ENCODE measurements around the gene ZNF205.
A peak's percentile ranks its signal among the peaks of the same experiment; 100 is the strongest.

ZNF205 gene

DNA sequence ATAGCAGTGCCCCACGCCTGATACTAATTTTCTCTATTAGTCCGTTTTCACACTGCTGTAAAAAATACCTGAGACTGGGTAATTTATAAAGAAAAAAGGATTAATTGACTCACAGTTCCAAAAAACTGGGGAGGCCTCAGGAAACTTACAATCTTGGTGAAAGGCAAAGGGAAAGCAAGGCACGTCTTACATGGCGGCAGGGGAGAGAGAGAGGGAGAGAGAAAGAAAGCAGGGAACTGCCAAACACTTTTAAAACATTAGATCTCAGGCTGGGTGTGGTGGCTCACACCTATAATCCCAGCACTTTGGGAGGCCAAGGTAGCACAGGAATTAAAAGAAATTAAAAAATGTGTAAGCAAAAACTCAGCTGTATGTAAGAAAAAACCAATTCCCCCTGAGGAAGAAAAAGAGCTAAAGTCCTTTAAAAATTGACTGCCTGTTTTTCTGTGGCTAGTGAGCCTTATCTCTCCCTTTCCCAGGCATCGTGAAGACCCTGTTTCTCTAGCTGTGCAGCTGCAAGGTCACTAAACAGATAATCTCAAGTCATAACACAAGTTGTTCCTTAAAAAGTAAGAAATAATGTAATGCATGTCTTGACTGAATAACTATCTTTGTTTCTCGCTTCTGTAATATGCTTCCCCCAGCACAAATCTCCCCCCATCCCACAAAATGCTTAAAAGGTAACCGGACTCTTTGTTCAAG lies 27.3 kb upstream of the ZNF205 start:
- DNase-seq (ENCODE audit: extremely low read depth in 1 of 2, low read depth in 1 of 2), result no peak

DNA sequence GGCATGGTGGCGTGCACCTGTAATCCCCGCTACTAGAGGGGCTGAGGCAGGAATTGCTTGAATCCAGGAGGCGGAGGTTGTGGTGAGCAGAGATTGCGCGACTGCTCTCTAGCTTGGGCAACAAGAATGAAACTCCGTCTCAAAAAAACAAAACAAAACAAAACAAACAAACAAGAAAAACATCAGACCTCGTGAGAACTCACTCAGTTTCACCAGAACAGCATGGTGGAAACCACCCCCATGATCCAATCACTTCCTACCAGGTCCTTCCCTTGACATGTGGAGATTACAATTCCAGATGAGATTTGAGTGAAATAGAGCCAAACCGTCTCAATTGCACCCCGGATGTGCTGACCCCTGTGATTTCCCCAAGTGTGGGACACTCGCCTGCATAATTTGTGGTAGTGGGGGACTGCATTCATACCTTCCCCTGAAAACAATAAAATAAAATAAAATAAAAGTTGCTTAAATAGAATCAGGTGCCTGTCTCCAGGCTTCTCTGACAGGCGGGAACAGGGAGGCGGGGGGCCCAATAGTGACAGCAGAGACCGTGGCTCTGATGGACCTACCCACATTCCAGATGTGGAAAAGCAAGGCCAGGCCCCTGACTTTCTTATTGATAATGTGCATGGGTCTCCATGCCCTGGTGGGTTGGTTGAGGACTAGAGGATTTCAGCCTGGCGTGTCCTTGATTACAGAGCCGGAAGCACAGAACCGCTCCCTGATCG lies 26.4 kb upstream of the ZNF205 start:
- DNase-seq (ENCODE audit: extremely low read depth in 1 of 2, low read depth in 1 of 2), result no peak

DNA sequence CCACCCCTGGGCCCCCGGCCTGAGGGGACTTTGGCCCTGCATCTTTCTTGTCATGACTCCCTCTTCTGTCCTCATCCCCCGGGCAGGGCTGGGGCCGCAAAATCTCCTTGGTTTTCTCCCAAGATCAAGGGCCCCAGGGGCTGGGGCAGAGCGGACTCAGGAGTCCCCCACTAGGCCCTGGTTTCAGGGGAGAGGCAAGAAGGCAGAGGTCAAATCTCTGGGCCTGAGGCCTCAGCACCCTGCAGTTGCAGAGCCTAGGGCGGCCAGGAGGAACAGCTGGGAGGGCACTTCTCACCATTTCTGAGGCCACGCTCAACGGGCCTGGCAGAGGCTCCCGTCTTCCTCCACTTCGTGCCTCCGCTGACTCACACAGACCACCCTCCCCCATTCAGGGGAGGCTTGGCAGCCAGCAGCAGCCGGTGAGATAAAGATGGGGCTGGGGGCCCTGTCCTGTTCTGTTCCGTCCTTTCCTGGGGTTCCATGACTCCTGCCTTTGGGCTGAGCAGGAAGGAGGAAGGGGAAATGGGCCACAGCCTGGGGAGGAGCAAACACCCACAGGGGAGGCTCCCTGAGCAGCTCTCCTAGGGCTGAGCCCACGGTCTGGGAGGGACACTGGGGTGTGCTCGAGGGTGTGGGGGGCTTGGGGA lies 25.7 kb upstream of the ZNF205 start:
- DNase-seq (ENCODE audit: extremely low read depth in 1 of 2, low read depth in 1 of 2), result no peak

DNA sequence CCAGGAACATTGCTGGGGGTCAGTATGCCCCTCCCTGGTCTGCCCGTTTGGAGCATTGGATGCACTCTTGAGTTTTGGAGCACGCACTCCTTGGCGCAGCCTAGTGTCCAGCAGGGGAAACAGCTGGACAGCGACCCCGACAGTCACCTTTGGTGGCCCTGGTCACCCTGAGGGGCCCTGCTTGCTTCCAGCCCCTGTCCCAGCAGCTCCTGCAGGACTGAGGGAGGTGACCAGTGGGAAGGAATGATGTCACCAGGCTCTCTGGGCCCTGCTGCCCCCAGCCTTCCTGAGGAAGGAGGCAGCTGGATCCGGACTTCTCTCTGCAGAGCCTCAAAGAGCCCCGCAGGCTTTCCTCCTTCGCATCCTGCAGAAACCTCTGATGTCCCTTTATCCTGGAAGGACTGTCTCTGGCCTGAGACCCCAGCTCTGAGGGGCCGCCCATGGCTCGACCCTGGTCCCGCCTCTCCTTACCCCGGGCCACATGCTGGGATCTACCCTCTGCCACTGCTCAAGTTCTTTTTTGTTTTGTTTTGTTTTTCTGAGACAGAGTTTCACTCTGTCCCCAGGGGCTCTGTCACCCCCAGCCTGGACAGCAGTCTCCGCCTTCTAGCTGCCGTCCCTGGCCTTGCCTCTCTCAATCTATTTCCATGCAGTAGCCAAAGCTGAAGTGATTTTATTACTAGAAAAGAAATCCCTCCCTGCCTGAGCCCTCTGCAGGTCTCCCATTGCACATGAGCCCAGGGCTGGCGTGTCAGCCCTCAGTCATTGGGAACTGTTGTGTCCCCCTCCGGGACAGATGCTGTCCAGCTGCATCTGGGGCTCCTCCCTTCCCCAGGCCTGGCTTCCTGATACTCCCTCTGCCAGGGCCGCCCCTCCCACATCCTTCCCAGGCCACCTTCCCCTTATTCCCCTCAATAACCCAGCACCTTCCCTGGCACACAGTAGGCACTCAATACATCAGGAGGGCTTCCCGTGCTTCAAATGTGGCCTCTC lies 24.8 kb upstream of the ZNF205 start:
- DNase-seq (ENCODE audit: extremely low read depth in 1 of 2, low read depth in 1 of 2), result no peak

DNA sequence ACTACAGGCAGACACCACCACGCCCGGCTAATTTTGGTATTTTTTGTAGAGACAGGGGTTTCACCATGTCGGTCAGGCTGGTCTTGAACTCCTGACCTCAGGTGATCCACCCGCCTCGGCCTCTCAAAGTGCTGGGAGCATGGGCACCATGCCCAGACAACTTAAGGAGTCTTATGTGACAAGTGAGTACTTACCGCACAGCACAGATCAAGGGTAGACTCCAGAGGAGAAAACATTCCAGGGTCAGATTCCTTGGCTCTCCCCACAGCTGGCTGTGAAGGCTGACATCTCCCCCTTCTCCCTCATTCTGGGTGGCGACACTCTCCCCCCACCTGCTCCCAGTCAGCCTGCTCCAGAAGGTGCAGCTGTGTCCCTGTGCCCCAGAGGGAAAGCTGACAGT lies 23.9 kb upstream of the ZNF205 start:
- no peak for DNase-seq (ENCODE audit: extremely low read depth in 1 of 2, low read depth in 1 of 2)

DNA sequence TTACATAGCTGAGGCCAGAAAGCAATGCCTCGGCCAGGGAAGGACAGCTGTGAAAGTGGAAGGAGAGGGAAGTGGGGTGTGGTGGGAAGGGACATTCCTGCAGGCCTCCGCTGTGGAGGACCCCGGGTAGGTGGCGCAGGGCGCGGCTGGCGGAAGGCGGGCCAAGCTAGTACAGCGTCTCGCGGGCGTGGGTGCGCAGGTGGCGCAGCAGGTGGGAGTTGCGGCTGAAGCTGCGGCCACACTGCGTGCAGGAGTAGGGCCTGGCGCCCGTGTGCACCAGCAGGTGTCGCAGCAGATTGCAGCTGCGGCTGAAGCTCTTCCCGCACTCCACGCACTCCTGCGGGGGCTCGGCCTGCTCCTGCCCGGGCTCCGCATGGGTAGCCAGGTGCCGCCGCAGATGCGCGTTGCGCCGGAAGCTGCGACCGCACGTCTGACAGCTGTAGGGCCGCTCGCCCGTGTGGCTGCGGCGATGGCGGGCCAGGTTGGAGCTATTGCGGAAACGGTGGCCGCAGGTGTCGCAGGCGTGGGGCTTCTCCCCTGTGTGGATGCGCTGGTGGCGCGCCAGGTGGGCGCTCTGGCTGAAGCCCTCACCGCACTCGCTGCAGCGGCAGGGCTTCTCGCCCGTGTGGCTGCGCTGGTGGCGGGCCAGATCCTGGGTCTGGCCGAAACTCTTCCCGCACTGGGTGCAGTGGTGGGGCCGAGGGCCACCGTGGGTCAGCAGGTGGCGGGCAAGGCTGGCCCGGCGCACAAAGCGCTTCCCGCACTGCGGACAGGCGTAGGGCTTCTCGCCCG lies 23.3 kb upstream of the ZNF205 start:
- no peak for DNase-seq (ENCODE audit: extremely low read depth in 1 of 2, low read depth in 1 of 2)

DNA sequence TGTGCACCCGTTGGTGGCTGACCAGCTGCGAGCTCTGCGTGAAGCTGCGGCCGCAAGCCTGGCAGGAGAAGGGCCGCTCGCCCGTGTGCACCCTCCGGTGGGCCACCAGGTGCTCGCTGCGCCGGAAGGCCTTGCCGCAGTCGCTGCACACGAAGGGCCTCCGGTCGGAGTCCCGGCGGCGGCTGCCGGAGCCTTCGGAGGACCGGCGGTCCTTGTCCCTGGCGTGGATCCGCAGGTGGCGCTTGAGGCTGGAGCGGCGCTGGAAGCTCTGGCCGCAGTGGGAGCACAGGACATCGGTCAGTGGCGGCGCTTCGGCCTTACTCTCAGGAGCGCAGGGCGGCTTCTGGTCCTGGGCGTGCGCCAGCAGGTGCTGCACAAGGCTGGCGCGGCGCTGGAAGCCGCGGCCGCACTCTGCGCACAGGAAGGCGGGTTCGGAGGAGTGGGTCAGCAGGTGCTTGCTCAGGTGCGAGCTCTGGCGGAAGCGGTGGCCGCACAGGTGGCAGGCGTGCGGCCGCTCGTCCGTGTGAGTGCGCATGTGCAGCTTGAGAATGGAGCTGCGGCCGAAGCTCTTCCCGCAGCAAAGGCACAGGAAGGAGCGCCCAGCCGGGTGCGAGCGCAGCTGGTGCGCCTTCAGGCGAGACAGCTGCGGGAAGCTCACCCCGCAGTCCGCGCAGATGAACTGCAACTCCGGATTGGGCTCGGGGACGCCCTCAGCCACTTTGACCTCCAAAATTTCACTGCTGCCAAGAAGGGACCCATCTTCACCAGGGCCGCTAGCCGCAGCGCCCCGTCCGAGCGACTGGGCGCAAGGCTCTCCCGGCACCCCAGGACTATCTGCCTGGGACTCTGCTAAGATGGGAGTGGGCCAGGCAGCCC lies 22.4 kb upstream of the ZNF205 start:
- DNase-seq (ENCODE audit: extremely low read depth in 1 of 2, low read depth in 1 of 2), result no peak

DNA sequence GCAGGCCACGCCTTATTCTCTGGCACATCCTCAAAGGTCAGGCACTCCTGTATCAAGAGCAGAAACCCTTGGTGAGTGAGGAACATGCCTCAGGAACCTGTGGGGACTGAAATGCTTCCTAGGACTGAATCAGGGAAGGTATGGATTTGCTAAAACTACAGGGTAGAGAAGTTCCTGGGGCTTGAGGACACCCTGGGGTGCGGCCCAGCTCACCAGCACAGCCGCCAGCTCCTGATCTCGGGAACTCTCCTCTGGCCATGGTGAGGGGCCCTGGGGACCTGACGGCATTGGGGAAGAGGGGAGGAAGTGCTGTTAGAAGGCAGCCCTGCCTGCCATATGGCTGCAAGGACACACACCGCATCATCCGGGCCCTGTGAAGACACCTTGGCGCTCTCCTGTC lies 20.8 kb upstream of the ZNF205 start:
- no peak for DNase-seq (ENCODE audit: extremely low read depth in 1 of 2, low read depth in 1 of 2)

DNA sequence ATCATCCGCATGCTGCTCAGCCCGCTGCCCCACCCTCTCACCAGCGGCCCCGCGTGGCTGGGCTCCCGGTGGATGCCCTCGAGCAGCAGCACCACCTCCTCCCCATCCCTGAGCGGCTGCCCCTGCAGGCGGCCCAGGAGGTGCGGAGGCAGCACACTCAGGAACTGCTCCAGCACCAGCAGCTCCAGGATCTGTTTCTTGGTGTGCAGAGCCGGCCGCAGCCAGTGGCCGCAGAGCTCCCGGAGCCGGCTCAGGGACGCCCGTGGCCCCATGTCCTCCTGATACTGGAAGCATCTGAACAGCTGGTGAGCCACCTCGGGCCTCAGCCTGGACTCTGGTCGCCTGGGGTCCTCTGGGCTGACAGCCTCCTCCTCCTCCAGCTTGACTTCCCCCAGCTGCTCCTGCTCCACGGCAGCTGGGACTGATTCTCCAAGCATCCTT lies 19.9 kb upstream of the ZNF205 start:
- DNase-seq (ENCODE audit: extremely low read depth in 1 of 2, low read depth in 1 of 2), result no peak

DNA sequence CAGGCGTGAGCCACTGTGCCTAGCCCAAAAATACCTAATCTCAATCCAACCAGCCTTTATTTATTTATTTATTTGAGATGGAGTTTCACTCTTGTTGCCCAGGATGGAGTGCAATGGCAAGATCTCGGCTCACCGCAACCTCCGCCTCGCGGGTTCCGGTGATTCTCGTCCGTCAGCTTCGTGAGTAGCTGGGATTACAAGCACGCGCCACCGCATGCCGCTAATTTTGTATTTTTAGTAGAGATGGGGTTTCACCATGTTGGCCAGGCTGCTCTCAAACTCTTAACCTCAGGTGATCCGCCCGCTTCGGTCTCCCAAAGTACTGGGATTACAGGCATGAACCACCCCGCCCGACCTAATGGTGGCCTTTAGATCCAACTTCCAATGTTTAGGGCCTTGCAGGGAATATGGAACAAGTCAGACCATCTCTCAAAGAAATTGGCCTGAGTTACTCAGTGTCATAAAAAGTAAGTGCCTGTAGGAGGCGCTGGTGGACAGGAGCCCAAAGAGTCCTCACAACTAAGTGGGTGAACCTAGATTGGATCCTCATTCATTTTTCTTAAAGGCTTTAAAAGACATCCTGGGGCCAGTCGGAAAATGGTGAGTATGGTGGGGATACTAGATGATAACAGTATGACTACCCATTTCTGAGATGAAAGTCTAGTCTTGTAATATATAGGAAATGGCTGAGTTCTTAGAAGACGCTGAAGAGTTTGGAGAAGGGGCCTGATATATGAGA lies 17.9 kb upstream of the ZNF205 start:
- no peak for DNase-seq (ENCODE audit: extremely low read depth in 1 of 2, low read depth in 1 of 2)

DNA sequence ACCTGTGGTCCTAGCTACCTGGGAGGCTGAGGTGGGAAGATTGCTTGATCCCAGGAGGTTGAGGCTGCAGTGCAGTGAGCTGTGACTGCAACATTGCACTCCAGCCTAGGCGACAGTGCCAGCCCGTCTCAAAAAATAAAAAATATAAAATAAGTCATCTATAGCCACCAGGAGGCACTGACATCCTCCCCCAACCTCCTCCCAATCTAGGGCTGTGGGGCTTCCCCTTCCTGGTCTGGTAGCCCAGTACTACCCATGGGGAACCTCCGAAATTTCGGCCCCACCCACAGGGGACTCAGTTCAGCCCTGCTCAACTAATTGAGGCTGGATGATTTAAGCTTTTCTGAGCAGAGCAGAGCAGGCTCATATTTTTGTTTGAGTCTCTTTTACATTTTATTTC lies 16.5 kb upstream of the ZNF205 start:
- DNase-seq (ENCODE audit: extremely low read depth in 1 of 2, low read depth in 1 of 2), result peak in 1 of 2 donors; percentile 70

DNA sequence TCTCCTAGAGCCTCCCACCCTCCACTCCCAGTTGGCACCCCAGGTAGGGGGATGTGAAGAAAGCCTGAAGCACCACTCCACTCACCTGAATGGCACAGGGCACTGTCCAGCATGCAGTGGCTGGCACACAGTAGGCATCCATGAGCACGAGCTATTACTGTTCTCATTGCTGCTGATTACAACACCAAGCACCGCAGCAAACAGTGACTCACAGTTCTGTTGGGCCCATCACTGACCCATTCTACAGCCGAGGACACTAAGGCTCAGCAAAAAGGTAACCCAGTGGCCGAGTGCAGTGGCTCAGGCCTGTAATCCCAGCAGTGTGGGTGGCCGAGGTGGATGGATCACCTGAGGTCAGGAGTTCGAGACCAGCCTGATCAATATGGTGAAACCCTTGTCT lies 16.0 kb upstream of the ZNF205 start:
- DNase-seq (ENCODE audit: extremely low read depth in 1 of 2, low read depth in 1 of 2), result no peak

DNA sequence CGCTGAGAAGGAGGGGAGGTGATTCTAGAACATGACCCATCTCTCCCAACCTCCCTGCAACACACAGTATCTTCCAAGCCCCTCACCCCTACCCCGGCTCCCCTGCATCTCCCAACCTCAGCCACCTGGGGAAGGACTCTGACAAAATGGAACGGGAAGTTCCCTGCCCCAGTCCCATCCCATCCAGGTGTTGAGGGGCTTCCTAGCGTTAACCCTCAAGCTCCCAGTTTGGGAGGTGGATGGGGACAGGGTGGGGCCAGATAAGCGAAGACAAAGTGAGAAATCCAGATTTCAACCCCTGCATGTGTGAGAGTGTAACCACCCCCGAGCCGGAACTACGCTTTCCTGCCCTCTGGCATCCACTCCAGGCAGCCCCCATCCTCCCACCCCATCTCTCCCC lies 15.1 kb upstream of the ZNF205 start:
- DNase-seq (ENCODE audit: extremely low read depth in 1 of 2, low read depth in 1 of 2), result no peak

DNA sequence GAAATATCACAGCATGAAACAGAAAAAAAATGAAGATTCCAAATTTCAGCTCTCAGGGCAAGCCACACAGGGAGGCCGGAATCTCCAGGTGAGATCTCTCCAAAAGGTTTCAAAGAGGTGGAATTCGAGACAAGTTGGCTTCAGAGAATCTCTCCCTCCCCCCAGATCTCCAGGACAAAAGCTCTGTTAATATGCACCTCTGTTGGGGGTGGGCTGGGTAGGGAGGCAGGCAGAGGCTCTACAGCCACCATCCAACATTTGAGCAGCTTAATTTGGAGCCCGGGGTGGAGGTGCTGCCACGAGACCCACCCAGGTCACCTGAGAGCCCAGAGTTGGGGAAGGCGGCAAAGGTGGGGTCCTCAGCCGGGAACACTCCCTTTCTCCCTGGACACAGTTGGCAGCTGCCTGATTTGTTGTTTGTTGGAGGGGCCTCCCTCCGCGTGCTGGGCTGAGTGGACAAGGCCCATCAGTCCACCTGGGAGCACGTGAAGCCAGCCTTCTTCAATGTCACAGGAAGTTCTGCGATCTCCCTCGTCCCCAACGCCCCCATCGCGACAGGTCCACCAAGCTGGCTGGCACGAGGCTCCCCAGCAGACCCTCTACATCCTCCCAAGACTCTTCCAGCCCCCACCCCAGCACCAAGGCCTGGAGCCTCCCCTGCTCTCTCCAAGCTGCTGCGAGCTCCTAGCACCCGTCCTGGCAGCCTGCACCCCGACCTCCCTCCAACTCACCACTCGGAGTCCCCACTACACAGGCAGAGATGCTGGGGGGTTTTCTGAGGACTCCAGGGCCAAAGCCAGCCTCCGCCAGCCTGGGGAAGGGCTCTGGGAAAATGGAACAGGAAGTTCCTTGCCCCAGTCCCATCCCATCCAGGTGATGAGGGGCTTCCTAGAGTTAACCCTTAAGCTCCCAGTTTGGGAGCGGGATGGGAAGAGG lies 13.7 kb upstream of the ZNF205 start, which contains the start of gene ZSCAN10:
ZSCAN10 (minus strand) TSS at position 836 of the 936 bp plus-strand sequence. CDS start 6,357 bp downstream, outside the sequence.
- DNase-seq (ENCODE audit: extremely low read depth in 1 of 2, low read depth in 1 of 2), result no peak

DNA sequence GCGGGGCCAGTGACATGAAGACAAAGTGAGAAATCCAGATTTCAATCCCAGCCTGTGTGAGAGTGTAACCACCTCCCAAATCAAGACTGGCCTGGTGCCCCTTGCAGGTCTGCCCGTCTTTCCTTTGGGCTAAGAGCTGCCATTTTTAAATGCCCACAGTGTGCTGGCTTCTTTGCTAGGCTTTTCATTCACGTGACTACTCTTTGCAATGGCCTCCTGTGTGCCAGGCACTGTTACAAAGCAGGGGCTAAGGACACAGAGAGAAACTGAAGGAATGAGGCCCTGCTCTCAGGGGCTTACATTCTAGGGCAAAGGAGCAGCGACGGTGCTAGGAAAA lies 13.0 kb upstream of the ZNF205 start:
- DNase-seq (ENCODE audit: extremely low read depth in 1 of 2, low read depth in 1 of 2), result no peak

DNA sequence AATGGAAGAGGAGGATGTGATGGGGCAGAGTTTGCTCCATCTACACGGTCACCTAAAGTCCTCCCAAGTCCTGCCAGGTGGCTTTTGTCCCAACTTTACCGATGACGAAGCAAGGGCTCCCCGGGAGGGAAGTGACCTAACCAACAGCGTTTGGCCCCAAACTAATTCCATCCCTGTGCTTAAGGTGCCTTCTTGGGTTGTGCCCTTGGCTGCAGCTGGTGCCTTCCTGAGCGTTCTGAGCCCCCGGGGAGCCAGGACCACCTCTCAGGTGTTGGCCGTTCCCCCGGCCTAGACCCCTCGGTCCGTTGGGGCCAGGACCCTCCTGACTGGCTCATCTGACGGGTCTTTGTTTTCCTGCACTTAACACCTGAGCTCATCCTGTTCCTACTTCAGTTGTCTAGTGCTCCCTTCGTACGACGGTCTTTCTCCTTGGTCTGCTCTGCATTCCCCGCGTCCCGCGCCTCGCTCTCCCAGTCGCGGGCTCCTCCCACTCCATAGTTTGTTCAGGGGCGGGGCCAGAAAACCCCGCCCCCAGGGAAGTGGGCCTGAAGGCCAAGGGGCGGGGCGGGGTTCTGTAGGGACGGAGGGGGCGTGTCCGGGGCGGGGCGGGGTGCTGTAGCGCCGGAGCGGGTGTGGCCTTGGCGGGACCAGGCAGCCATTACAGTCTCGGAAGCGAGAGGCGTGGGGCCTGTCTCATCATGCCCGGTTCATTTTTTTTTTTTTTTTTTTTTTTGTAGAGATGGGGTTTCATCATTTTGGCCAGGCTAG lies 12.5 kb upstream of the ZNF205 start:
- peak; percentile 81 to 91 for DNase-seq (ENCODE audit: extremely low read depth in 1 of 2, low read depth in 1 of 2)
